Smooth muscle cell (in vitro differentiated cells): ENCODE measurements around the gene PRKCE. TPM values are rescaled to one million over a fixed set of nuclear protein-coding genes. Genes with fewer than 3 reads are reported as not detected.

Experiments
- DNase-seq: peaks from one replicate; lab custom pipeline; 2025; ENCODE audit not compliant: unreplicated experiment; lab: John Stamatoyannopoulos, UW
- H2AFZ ChIP-seq: fragments of 200-600 bp; sonication (generic); 2 replicates; pipeline ENCODE4 v1.6.0; 2016; ENCODE audit warnings: antibody characterized with exemption, low read depth, mild to moderate bottlenecking
- H3F3A ChIP-seq: fragments of 200-600 bp; sonication (generic); 2 replicates; pipeline ENCODE4 v1.6.0; 2017; ENCODE audit warnings: antibody characterized with exemption, low read depth
- H3K27ac ChIP-seq: fragments of 200-600 bp; sonication (generic); 2 replicates; pipeline ENCODE4 v1.5.1; 2016; ENCODE audit warnings: low read depth, mild to moderate bottlenecking
- H3K27me3 ChIP-seq: fragments of 200-600 bp; sonication (generic); 2 replicates; pipeline ENCODE4 v1.6.1; 2016; ENCODE audit warnings: low read depth, mild to moderate bottlenecking
- H3K36me3 ChIP-seq: fragments of 200-600 bp; sonication (generic); 2 replicates; pipeline ENCODE4 v1.5.1; 2016; ENCODE audit warnings: low read depth
- H3K4me1 ChIP-seq: fragments of 200-600 bp; sonication (generic); 2 replicates; pipeline ENCODE4 v1.5.1; 2016; ENCODE audit warnings: low read depth
- H3K4me2 ChIP-seq: fragments of 200-600 bp; sonication (generic); 2 replicates; pipeline ENCODE4 v1.6.0; 2016; ENCODE audit warnings: mild to moderate bottlenecking
- H3K4me3 ChIP-seq: fragments of 200-600 bp; sonication (generic); 2 replicates; pipeline ENCODE4 v1.5.1; 2016; ENCODE audit warnings: mild to moderate bottlenecking
- H3K79me2 ChIP-seq: fragments of 200-600 bp; sonication (generic); 2 replicates; pipeline ENCODE4 v1.6.0; 2016; ENCODE audit warnings: low read depth, mild to moderate bottlenecking
- H3K9ac ChIP-seq: fragments of 200-600 bp; sonication (generic); 2 replicates; pipeline ENCODE4 v1.6.0; 2016; ENCODE audit warnings: low read depth
- H3K9me3 ChIP-seq: fragments of 200-600 bp; sonication (generic); replicated peaks from 2 replicates; pipeline ENCODE4 v1.5.1; 2016; ENCODE audit warnings: low read depth
- H4K20me1 ChIP-seq: fragments of 200-600 bp; sonication (generic); 2 replicates; pipeline ENCODE4 v1.6.0; 2016; ENCODE audit warnings: low read depth
- WGBS: methylation state at CpG from one replicate; pipeline ENCODE4 v1.1.7; 2016; ENCODE audit warnings: low lambda C conversion rate; 5-methylcytosine and 5-hydroxymethylcytosine counted together
- polyA plus RNA-seq: library from polyadenylated mRNA; unstranded; fragments of >200 nt; fragmentation: Nextera tagmentation; extraction: Ambion mirVana; gene quantifications from 2 replicates; pipeline ENCODE4 v1.2.1, GENCODE V29; 2016
- total RNA-seq: library from RNA; depleted of rRNA; stranded (reverse); fragments of >200 nt; gene quantifications from 2 replicates; pipeline ENCODE4 v1.2.3, GENCODE V29; 2014
- TF ChIP-seq, protein P1 (sequence below): fragments of 200-600 bp; sonication (generic); IDR thresholded peaks from 2 replicates; pipeline ENCODE4 v1.5.1; 2017; ENCODE audit warnings: borderline replicate concordance, mild to moderate bottlenecking, antibody characterized with exemption; ENCODE audit not compliant: insufficient read depth, poor library complexity, severe bottlenecking

The PRKCE gene
- total and polyA plus RNA-seq, 2 experiments from 2014 or later: 20.6 to 29.1 TPM

DNA sequence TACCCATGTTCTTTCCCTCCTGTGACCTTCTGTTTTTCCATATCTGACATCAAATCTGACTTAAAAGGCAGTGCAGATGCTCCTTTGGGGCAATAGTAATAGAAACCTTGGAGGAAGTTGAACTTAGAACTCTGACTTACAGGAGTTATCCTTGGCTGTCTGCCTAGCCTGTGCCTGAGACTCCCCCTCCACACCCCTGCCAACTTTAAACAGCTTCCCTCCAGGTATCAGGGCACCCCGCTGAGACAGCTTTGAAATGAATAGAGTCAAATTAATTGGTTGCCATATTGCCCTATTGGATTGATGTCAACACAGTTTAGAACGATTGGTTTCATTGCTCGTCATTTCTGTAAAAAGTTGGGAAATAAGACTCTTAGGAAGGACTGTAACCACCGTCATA is 322.0 kb downstream of the PRKCE start:
- no peak overlapping the region for H3K4me3 ChIP-seq
- DNase-seq: no peak
- no peak overlapping the region for H3K9ac ChIP-seq
- H4K20me1 ChIP-seq: peaks cover 89% of the 10 kb centered on the region
- no peaks in the 10 kb centered on the region for H3K27me3 ChIP-seq
- H3K4me1 ChIP-seq: no peaks in the 10 kb centered on the region
- no peak overlapping the region for H2AFZ ChIP-seq
- H3K27ac ChIP-seq: no peak overlapping the region
- no peaks in the 10 kb centered on the region for H3K9me3 ChIP-seq
- WGBS: 89% methylated on average over 4 of the region's 4 CpGs
- H3K79me2 ChIP-seq: peaks cover 11% of the 10 kb centered on the region
- no peaks in the 10 kb centered on the region for H3K36me3 ChIP-seq
- TF ChIP-seq, protein P1, sequence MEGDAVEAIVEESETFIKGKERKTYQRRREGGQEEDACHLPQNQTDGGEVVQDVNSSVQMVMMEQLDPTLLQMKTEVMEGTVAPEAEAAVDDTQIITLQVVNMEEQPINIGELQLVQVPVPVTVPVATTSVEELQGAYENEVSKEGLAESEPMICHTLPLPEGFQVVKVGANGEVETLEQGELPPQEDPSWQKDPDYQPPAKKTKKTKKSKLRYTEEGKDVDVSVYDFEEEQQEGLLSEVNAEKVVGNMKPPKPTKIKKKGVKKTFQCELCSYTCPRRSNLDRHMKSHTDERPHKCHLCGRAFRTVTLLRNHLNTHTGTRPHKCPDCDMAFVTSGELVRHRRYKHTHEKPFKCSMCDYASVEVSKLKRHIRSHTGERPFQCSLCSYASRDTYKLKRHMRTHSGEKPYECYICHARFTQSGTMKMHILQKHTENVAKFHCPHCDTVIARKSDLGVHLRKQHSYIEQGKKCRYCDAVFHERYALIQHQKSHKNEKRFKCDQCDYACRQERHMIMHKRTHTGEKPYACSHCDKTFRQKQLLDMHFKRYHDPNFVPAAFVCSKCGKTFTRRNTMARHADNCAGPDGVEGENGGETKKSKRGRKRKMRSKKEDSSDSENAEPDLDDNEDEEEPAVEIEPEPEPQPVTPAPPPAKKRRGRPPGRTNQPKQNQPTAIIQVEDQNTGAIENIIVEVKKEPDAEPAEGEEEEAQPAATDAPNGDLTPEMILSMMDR: no peak
- H3F3A ChIP-seq: no peaks in the 10 kb centered on the region
- no peak overlapping the region for H3K4me2 ChIP-seq

DNA sequence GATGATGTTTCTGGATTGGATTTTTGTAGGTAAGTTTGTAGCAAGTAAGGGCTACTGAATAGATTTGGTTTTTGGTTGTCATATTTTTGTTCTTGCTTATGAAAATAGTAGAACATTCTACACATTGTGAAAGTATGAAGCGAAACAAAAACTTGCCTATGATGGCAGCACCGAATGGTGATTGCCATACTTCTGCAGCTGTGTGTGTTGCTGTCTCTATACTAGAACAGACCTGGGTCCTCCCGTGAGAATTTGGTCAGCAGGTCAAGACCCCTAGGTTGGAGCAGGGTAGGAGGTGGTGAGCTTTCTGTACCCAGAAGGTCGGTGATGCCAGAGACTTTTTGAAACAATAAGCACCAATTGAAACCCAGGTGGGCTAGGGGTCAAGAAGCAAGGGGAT is 322.6 kb downstream of the PRKCE start:
- 94% methylated on average over 4 of the region's 4 CpGs for WGBS
- TF ChIP-seq, protein P1: no peak

DNA sequence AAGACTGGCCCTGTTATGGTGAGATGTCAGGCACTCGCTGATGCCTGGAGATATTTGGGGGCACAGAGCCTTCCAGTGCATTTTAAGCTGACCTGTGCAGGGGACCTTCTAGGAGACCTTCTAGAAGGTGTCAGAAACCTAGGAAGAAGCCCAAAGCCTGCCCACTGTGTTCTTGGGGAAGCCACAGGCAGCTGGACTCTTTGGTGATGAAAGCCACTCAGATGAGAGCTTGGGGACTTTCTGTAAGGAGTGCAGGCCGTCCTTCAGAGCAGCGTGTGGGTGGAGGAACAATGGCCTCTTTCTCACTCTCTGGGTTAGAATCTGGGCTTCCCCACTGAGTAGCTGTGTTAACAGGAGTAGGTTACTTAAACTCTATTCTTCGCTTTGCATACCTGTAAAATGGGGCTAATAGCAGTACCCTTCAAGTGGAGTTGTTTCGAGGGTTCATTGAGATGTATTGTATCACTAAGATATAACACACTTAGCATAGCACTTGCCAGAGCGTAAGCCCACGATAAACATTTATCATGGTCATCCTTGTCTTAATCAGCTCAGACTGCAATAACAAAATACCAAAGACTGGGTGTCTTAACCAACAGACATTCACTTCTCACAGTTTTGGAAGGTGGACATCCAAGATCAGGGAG is 323.4 kb downstream of the PRKCE start:
- Histone ChIP-seq H4K20me1 (peaks cover 89% of the 10 kb centered on the region), H3K4me3 (no peak overlapping the region), H3K79me2 (peaks cover 11% of the 10 kb centered on the region), H3K36me3 (no peaks in the 10 kb centered on the region), H3K9ac (no peak overlapping the region), H3K4me1 (no peaks in the 10 kb centered on the region), H3F3A (no peaks in the 10 kb centered on the region), H3K4me2 (no peak overlapping the region), H2AFZ (no peak overlapping the region), H3K27ac (no peak overlapping the region), H3K27me3 (no peaks in the 10 kb centered on the region), H3K9me3 (no peaks in the 10 kb centered on the region)
- WGBS: 77% methylated on average over 7 of the region's 7 CpGs
- TF ChIP-seq, protein P1: no peak
- DNase-seq: no peak

More for the DNA sequence above, 322.6 kb downstream of the PRKCE start:
- Histone ChIP-seq H3K27ac (no peak overlapping the region), H3K79me2 (peaks cover 11% of the 10 kb centered on the region), H2AFZ (no peak overlapping the region), H3K4me2 (no peak overlapping the region), H3K4me1 (no peaks in the 10 kb centered on the region), H3K9me3 (no peaks in the 10 kb centered on the region), H3K4me3 (no peak overlapping the region), H3K9ac (no peak overlapping the region), H3F3A (no peaks in the 10 kb centered on the region), H3K36me3 (no peaks in the 10 kb centered on the region), H4K20me1 (peaks cover 89% of the 10 kb centered on the region), H3K27me3 (no peaks in the 10 kb centered on the region)
- no peak for DNase-seq

DNA sequence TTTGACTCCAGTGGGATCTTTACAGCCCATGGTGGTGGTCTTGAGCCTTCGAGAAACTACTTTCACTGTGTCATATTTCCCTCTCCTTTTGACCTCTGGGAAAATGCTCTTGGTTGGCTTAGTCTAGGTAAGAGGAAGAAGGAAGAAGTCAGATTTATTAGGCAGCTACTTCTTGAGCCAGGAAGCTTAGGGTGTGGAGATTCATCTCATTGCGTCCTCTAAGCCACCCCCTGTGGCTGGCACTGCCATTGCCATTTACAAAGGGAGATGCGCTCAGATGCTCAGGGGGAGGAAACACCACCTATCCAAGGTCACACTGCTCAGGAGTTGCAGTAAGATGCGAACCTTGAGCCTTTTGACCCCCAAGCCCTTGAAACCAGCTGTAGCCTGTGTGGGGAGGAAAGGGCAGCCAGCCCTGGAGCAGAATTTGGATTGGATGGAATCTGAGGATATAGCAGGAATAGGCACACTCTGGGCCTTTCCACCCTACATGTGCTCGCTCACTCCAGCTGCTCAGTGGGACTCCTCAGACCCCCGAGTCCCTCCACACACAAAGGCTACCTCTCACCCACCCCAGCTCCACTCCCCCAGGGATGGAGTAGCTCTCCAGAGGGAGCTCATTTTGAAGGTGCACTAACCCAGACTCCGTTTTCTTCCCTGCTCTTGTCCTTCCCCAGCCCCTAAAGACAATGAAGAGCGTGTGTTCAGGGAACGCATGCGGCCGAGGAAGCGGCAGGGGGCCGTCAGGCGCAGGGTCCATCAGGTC is 324.5 kb downstream of the PRKCE start:
- no peak overlapping the region for H3K9ac ChIP-seq
- H3K9me3 ChIP-seq: no peaks in the 10 kb centered on the region
- no peak overlapping the region for H3K27ac ChIP-seq
- H3F3A ChIP-seq: no peaks in the 10 kb centered on the region
- H2AFZ ChIP-seq: no peak overlapping the region
- H3K4me1 ChIP-seq: no peaks in the 10 kb centered on the region
- H3K4me3 ChIP-seq: no peak overlapping the region
- no peak overlapping the region for H3K4me2 ChIP-seq
- H3K36me3 ChIP-seq: no peaks in the 10 kb centered on the region
- TF ChIP-seq, protein P1: no peak
- 93% methylated on average over 14 of the region's 14 CpGs for WGBS
- DNase-seq: no peak
- H3K79me2 ChIP-seq: peaks cover 6% of the 10 kb centered on the region
- H3K27me3 ChIP-seq: no peaks in the 10 kb centered on the region
- peaks cover 80% of the 10 kb centered on the region for H4K20me1 ChIP-seq
